GM18951 (cell line): ENCODE measurements around the gene ATP2C2.
"Not testable (repeated sequence)": the region's sequence is repeated elsewhere in the genome, so short reads cannot be mapped to it uniquely, and the experiment has no call there.

Source experiments
- POLR2A ChIP-seq: IDR thresholded peaks from 4 replicates; pipeline ENCODE4 v1.6.1; 2011; ENCODE audit warnings: mild to moderate bottlenecking; ENCODE audit not compliant: insufficient read length, insufficient read depth; ENCODE audit errors: extremely low read depth
- in situ Hi-C: fragments of 300-500 bp; cut with MboI; formaldehyde crosslinking; loops from one replicate; pipeline ENCODE4 v1.12.0; 2022; ENCODE audit warnings: low sequenced_read_pairs, mixed read lengths, inconsistent platforms; ENCODE audit not compliant: unreplicated experiment

The ATP2C2 gene

GRCh38 chr16:84330685-84331050 is 37.7 kb upstream of the ATP2C2 start:
- in situ Hi-C loops, result no loop called here
- TF ChIP-seq POLR2A, result no peak

- TF ChIP-seq POLR2A, result no peak
- in situ Hi-C loops, result no loop called here
Measured at GRCh38 chr16:84331998-84332780, 36.1 kb upstream of the ATP2C2 start.

DNA sequence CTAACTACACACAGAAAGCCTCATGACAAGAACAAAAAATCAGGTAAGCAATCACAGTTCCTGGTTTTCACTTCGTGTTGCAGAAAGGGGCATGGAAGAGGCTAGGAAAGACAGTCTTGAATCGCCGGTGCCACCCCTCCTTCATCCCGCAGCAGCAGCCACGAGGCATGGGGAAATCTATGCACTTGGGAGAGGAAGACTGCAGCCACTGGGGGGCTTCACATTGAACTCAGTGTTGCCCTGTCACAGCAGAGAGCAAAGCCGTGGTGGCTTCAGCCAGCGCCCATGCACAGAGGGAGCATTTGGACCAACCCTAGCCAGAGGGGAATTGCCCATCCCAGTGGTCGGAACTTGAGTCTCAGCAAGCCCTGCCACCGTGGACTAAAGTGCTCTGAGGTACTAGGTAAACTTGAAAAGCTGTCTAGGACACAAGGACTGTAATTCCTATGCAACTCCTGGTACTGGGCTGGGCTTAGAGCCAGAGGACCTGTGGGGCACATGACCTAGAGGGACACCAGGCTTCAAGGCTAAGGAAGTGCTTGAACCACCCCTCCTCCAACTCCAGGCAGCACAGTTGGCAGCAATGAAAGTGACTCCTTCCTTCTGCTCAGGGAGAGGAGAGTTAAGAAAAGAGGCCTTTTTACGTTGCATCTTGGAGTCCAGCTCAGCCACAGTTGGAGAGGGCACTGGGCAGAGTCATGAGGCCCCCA is 35.2 kb upstream of the ATP2C2 start:
- in situ Hi-C loops, result no loop called here
- no peak for TF ChIP-seq POLR2A

DNA sequence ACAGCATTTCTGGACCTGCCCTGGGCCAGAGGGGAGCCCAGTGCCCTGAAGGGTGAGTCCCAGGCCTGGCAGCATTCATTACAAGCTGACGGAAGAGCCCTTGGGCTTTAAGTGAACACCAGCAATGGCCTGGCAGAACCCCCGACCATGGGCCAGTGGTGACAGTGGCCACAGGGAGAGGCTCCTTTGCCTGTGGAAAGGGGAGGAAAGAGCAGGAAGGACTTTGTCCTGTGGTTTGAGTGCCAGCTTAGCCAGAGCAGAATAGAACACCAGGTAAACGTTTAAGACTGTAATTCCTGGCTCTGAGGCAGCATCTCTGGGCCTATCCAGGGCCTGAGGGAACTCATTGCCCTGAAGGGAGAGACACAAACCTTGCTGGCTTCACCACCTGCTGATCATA is 34.3 kb upstream of the ATP2C2 start:
- in situ Hi-C loops, result no loop called here
- TF ChIP-seq POLR2A, result no peak

DNA sequence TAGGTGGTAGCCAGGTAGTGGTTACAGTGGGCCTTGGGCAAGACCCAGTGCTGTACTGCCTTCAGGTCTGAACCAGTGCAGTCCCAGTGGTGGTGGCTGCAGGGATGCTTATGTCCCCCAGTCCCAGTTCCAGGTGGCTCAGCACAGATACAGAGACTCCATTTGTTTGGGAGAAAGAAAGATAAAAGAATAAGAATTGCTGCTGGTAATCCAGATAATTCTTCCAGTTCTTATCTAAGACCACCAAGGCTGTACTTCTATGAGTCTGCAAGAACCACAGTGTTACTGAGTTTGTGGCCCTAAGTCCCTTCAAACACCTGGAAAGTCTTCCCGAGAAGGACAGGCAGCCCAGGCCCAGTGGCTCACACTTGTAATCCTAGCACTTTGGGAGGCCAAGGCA is 33.9 kb upstream of the ATP2C2 start:
- no peak for TF ChIP-seq POLR2A
- in situ Hi-C loops, result no loop called here

- in situ Hi-C loops, result not testable (repeated sequence)
Measured at GRCh38 chr16:84337236-84337635, 31.1 kb upstream of the ATP2C2 start.

DNA sequence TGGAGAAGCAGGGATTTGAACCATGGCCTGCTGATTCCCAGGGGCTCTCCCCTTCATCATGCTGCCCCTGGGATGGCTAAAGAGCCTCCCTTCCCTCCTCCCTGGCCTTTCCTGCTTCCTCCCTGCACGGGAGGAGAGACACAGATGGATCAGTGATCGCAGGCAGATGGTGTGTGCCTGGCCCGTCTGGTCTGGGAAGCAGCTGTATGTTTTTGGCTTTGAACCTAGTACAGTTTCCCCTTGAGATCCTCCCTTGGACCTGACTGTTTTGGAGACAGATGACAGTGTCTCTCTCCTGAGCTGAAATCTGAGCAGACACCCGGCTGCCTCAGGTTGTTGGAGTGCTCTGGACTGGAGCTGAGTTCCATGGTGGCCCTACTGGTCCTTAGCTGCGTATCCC is 29.0 kb upstream of the ATP2C2 start:
- in situ Hi-C loops, result no loop called here
- no peak for TF ChIP-seq POLR2A

GRCh38 chr16:84339766-84340165 is 28.6 kb upstream of the ATP2C2 start:
- in situ Hi-C loops, result no loop called here
- TF ChIP-seq POLR2A, result no peak

DNA sequence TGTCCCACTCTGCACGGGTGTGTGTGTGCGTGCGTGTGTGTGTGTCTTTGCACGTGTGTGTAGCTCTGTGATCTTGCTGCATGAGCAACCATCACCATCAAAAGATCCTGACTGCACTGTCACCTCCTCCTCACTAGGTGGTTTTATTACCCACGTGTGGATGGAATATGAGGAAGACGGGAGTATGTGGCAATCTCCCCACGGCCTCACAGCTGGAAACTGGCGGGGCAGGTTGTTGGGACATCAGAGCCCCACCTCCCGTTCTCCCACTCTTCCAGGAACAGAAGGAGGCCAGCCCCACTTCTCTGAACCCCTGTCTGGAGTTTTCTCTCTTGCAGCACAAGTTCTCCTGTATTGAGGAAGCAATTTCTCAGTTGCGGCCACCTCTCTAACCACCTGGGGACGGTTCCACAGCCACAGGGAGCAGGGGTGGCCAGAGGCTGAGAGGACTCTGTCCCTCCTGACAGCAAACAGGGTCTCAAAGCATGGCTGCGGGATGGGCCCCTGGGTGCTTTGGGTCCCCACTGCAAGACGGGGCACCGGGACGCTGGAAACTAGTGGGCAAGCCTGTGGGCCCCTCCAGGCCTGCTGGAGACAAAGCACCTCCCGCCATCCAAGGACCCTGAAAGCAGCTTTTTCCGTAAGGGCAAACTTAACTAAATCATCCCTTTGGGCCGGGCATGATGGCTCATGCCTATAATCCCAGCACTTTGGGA is 27.9 kb upstream of the ATP2C2 start:
- in situ Hi-C loops, result no loop called here

DNA sequence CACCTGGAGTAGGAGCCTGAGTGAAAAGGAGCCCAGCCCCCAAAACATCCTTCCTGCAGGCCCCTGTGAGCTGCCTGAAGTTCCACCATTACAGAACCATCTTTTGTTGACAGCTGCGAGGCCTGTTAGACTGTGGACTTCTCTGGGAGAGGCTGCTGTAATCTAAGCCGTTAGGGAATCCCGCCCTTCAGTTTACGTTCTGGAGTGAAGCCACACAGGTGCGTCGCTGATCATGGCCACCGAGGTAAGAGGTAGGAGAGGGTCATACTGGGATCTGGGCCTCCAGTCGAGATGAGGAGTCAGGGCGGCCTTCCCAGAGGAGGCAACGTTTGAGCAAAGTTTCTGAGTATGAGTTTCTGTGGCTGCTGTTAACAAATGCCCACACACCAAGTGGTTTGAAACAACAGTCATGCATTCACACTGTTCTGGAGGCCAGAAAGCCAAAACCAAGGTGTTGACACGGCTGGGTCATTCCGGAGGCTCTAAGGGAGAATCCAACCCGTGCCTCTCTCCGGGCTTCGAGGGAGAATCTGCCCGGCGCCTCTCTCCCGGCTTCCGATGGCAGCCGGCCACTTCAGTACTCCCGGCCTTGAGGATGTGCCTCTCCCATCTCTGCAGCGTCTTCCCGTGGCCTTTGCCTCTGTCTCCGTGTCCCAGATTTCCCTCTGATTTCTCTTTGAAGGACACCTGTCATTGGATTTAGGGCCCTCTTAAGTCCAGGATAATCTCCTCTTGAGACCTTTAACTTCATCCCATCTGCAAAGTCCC is 26.6 kb upstream of the ATP2C2 start:
- no peak for TF ChIP-seq POLR2A

More for the DNA sequence above, 27.9 kb upstream of the ATP2C2 start:
- no peak for TF ChIP-seq POLR2A

GRCh38 chr16:84343800-84344199 is 24.5 kb upstream of the ATP2C2 start:
- in situ Hi-C loops, result not testable (repeated sequence)

More for the DNA sequence above, 26.6 kb upstream of the ATP2C2 start:
- in situ Hi-C loops, result no loop called here

- no peak for TF ChIP-seq POLR2A
- in situ Hi-C loops, result no loop called here
Measured at GRCh38 chr16:84344781-84345180, 23.6 kb upstream of the ATP2C2 start.

GRCh38 chr16:84347161-84347560 is 21.2 kb upstream of the ATP2C2 start:
- no peak for TF ChIP-seq POLR2A
- in situ Hi-C loops, result no loop called here
